HG03097 (cell line): ENCODE results near the gene ZNF518B.
A peak's percentile ranks its signal among the peaks of the same experiment; 100 is the strongest.

Experiments
- ATAC-seq: cut with Tn5 transposase; IDR thresholded peaks from one replicate; pipeline ENCODE4 v1.9.1; 2021; ENCODE audit not compliant: unreplicated experiment, low FRiP score

ZNF518B gene, protein sequence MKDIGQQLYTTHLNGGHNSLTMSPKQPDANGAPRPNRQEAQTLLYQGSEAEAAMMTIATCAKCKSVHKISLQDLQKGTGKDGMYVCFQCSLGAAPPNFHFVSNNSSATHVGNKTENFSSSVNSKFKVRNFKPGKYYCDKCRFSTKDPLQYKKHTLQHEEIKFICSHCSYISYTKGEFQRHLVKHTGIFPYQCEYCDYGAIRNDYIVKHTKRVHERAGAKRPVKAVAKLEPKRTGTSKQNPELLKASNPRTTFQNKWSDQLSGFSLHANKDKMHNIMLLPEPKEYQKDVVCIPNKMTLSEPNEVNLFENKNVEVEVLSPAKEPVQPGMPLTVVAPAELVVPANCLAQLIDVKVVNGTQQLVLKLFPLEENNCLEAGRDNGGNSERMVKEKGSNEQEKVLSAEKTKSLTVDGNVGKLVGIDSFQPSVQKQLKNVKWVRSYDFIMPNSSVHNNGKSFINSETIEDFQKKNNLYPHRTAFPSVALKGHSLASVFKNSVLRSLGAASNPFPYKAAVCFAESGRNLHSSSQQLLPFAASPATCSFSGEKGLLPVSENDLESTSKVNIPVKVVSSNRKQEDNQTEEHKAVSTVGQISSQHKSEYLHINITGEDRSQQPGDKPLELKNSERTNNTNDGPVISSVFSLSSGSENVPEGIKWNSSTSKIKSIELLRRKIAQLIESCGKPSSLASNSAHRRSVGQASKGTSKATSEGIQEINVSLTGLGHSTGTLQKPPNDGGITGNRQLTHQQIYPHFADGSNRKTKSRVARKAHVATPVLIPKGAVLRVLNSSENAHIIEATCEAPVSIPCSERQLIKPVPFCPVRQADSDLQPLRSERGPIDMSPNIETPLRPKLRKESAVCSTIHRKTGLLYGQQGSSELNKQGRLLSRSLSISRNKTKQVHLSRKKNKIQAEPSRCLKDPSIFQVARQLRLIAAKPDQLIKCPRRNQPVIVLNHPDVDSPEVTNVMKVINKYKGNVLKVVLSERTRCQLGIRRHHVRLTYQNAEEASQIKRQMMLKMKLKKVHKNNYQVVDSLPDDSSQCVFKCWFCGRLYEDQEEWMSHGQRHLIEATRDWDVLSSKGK

DNA sequence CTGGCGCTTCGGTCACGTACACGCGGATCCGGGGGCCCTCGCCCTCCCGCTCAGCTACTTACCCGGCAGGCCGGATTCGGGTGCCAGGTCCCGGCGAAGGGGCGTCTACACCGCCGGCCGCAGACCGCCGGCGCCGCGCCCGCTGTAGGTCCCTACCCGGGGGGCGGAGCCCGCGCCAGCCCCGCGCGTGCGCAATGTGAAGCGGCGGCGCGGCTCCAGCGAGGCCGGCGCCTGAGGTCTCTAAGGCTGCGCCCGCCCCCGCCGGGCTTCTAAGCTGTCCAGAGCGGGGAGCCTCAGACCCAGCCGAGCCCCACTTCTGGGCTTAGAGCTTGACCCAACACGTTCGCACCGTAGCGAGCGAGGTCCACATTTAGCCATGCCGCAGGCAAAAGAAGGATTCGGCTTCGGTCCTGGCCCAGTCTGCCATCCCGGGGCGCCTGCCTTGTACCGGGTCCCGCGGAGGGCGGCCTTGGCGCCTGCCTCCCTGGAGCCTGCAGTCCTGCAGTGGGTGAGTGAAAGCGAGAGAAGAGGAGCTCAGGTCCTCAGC, at the start of gene ZNF518B:
Gene ZNF518B, minus strand, starts transcription at position 172 of the 547 bp plus-strand sequence. CDS start 11,098 bp downstream, outside the sequence.
- ATAC-seq: peak; percentile 75

DNA sequence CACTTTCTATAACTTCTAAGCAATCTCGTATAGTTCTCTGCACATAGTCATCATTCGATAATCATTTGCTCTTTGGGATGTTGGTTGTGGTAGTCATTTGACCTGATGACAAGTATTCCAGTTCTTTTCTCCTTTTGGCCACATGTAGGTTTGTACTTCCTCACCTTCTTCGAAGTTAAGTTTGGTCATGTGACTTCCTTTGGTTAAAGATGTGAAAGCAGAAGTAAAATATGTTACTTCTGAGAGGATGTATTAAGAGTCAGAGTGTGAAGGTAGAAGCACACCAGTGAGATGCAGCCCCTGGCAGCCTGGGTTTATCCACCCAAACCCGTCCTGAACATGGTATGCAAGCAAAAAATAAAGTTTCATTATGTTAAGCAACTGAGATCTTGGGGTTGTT, 48.9 kb upstream of the ZNF518B start:
- no peak for ATAC-seq

DNA sequence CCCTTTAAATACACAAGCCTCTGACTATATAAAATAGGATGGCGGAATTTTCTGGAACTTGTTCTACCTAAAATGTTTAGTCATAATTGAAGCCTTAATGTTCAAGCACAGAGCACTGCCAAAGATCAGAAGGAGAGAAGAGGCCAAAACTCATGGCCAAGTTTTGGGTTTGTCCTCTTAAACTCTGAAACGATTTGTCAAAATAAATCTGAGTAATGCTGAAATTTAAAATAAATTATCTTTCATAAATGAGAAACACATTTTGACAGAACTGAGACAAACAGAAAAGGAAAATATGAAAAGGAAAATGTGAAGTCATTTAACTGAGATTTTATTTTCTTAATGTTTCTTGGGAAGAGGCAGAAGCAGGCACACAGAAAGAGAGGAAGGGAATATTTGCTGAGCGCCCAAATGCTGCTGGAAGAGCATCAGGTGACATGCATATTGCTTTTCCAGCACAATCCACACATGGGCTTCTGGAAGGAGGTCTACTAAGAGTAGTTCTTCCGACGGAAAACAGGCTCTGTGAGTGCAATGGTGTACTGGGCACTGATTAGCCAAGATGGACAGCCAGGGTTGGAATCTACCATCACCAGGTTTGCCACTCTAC, 47.4 kb upstream of the ZNF518B start:
- ATAC-seq: no peak

DNA sequence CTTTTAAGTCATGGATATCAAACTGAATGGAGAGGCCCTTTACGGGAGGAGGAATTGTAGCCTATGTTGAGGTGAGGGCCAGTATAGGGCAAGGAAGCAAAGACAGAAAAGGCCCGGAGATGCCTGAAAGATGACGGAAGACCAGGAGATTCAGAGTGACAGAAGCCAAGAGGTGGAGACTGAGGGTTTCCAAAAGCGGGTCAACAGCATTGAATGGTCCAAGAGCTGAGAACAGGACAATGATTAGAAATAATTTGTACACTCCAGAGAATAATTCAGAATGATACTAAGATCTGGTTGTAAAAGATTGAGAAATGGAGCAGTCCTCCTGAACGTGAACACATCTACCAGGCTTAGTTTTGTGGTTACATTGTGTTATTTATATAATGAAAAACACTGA, 45.5 kb upstream of the ZNF518B start:
- ATAC-seq: no peak

DNA sequence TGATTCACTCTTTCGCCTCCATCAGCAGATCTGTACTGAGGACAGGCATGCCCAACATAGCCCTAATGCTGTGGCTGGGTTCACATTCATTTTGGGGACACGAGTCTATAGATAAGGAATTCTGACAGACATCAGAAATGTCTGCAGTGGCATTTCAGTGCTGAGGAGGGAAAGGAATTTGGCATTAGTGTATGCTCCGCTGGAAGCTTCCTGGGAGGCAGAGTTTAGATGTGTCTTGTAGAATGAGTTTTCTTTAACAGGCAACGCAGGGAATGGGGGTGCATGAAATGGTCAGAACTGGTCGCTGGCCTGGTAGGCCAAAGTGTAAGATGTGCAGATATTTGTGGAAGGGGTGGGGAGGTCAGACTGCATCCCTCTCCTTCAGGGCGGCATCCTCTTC, 43.5 kb upstream of the ZNF518B start:
- ATAC-seq: no peak

DNA sequence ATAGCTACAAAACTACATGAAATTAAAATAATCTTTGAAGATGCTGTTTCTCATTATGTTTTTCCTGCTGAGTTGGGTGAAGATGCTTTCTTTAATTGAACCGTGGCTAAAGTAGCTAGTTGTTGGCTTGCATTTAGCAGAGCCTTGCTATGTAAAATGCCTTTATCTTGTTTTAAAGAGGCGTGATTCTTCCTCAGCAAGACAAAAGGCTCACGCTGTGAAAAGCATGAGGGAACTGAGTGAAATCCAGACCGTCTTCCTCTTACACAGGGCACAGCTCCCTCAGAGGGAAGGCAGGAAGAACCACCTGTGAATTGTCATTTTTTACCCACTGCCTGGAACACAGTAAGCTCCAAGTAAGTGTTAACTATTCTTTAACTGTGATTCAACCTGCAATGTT, 39.0 kb upstream of the ZNF518B start:
- ATAC-seq: no peak

DNA sequence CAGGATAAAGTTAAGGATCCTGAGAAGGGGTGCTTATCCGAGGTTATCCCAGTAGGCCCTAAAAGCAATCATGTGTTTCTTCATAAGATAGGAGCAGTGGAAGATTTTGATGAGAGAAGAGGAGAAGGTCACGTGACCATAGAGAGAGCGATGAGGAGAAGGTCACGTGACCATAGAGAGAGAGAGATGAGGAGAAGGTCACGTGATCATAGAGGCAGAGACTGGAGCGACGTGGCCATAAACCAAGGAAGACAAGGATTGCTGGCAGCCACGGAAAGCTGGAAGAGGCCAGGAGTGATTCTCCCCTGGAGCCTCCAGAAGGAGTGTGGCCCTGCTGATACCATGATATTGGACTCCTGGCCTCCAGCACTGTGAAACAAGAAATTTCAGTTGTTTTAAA, 38.4 kb upstream of the ZNF518B start:
- ATAC-seq: no peak

DNA sequence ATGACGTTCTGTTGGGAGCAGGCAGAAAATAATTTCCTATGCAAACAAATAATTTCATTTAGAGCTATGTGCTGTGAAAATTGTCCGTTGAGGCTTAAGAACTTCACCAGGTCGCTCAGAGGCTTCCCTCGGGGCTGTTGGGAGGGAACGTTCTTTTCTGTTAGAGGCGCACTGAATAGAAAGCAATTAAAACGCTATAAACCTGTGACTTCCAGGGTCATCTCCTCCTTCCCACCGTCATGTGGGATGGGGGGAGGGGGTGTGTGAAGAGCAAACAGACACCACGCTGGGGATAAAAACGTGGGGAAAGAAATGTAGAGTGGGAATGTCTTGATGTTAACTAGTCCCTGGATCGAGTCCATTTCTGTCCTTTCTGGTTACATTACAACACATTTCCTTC, 35.2 kb upstream of the ZNF518B start:
- ATAC-seq: no peak

DNA sequence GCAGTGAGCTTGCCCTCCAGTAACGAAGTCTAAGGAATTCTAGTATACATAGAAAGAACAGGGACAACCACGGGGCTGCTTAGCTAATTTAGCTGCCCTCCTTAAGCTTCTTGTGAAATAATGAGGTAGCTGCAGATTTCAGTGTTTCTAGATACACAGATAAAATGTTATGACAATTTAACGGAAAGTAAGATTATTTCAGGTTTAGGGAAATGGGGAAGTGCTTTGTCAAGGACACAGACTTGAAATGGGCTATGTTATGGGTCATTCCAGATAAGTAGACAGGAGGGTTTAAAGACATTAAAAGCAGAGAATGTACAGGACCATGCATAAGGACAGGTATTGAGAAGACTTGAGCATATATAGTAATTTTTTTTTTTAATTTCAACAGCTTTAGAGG, 34.2 kb upstream of the ZNF518B start:
- no peak for ATAC-seq

DNA sequence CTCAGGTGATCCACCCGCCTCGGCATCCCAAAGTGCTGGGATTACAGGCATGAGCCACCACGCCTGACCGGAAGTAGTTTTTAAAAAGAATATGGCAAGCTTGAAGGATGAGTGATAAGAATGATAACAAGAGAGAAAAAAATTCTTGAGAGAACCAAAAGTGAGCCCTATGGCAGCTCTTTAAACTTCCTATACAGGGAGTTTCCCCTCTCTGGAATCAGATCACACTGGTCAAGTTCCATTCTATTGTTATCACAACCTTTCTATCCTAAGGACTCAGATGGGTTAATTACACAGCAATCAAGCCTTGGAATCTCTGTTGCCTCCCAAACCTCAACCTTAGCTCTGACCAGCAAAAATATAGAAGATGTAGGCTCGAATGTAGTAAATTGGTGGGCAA, 33.8 kb upstream of the ZNF518B start:
- no peak for ATAC-seq

DNA sequence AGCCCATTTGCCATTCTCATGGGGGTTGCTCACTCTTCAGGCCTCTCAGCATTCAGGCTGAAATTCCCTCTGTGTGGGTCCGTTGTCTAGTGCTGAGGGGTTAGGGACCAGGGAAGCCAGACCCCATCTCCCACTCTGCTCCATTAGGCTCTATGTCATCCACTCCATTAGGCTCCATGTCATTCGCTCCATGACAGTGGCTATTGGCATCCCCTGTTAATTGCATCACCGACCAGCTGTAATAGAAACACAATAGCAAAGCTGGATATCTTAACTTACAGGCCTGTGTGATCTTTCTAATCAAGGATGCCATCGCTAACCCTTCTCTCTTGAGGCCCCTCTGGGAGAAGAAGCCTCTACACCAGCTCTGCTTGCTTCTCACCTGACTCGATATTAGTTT, 25.7 kb upstream of the ZNF518B start:
- ATAC-seq: no peak

DNA sequence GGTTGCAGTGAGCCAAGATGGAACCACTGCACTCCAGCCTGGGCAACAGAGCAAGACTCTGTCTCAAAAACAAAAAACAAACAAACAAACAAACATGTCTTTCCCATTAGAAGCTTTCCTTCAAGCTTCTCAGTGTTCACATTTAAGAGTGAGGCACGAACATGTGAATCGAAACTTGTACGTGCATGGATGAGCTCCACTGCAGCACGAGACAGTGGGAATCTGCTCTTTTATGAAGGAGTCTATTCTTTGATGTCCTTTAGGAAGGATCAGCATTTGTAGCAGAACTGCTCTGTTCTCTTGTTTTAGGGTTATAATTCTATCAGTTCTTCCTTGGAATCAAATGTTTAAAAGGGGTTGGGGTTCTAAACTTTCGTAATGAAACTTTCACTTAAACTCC, 23.4 kb upstream of the ZNF518B start:
- ATAC-seq: no peak

DNA sequence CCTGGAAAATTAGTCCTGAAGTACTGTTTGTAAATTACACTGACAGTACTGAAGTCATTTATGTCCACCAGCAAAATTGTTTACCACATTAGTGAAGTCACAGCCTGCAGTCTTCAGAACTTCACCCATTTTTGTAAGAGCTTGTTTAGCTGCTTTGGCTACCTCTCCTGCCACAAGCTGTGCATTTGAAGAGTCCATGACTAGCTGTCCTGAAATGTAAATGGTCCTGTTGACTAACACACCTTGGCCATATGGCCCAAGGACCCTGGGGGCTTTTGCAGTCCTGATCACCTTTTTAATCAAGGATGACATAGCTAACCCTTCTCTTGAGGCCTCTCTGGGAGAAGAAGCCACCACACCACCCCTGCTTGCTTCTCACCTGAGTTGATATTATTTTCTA, 21.4 kb upstream of the ZNF518B start:
- no peak for ATAC-seq

DNA sequence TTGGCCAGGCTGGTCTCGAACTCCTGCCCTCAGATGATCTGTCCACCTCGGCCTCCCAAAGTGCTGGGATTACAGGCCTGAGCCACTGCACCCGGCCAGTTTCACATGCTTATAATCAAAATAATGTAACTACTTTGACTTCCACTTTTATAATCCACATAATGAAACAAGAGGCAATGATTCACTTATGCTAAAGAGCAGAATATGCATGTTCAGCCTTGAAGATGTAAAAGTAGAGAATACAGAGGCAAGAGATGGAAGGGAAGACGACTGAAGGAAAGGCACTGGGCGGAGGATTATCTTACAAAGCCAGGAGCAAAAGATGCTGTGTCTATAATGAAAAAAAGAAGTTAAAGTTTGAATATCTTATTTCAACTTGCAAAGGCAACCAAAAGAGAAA, 13.3 kb upstream of the ZNF518B start:
- no peak for ATAC-seq

DNA sequence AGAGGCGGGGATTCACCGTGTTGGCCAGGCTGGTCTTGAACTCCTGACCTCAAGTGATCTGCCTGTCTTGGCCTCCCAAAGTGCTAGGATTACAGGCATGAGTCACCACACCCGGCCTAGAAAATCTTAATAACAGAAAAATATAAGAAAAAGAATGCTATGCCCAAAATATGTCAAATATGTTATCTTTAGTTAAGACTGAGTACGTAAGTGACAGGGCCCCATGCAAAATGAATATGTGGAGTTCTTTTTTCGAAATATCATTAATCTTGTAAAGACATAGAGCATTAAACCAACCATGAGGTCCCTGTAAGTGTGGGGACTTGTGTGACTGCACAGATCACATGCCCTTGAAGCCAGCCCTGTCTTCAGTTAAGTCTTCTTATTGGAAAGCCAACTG, 8.9 kb upstream of the ZNF518B start:
- ATAC-seq: no peak

DNA sequence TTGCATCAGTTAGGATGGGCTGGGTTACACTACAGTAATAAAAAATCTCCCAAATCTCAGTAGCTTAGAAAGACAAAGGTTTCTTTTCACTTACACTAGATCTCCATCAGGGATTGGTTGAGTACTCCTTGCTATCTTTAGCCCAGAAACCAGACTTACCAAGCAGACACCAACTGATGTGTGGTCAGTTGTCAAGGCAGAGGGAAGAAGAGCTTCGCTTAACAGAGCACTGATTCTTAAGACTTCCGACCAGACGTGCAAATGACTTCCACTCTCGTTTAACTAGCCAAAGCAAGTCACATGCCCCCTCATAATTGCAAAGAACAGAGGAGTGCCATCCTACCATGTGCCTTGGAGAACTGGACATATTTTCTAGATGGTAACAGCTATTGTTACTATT, 5.7 kb upstream of the ZNF518B start:
- no peak for ATAC-seq

DNA sequence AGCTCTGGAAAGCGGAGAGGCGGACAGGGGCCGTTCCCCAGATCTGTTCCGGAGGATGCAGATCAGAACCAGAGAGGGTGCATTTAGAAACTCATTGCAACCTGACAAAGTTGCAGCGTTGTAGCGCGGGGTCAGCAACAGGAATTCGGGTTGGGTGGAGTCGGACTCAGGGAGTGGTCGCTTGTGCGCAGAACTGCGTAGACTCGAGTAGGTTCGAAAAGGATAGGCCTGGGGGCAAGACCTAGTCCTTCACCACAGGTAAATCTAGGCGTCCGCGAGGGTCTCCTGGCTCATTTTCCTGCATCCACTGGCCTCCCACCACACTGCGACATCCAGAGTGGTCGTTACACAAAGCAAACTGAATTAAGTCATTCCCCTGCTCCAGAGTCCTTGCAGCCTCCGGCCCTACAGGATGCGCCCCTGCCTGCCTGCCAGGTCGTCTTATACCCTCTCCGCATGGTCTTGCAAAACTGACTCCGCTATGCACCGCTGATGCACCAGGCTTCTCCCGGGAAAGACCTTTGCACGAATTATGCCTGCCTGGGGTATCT, 4.7 kb upstream of the ZNF518B start:
- no peak for ATAC-seq

DNA sequence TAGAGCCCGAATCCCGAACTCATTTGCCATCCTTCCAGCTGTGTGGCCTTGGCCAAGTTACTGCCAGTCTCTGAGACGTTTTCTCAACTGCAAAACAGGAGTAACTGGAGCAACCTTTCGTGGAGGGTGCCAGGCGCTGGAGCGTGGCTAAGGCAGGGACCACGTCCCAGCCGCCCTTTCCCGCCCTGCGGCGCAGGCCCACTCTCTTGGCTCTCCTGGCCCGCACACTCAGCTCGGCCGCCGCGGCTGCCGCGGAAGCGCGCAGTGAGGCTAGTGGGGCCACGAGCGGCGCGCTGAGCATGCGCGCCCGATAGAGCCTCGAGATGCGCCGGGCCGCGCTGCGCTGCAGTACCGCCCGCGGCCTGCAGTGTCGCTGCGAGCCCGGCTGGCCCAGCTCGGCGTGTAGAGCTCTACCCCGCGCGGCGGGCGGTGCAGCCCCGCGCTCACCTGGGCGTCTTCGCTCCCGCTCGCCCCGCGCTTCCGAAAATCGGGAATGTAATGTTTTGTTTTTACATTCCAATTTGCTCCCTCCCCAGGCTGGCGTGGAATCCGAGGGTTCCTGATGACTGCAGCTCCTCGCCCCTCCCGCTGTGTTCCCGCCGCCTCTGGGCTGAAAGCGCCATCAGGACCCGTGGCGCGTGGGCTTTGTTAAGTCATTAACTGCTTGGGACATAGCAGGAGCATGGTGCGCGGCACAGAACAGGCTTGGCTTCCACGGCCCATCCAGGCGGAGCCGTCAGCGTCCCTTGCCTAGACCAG, 4.0 kb upstream of the ZNF518B start:
- peak; percentile 81 for ATAC-seq

DNA sequence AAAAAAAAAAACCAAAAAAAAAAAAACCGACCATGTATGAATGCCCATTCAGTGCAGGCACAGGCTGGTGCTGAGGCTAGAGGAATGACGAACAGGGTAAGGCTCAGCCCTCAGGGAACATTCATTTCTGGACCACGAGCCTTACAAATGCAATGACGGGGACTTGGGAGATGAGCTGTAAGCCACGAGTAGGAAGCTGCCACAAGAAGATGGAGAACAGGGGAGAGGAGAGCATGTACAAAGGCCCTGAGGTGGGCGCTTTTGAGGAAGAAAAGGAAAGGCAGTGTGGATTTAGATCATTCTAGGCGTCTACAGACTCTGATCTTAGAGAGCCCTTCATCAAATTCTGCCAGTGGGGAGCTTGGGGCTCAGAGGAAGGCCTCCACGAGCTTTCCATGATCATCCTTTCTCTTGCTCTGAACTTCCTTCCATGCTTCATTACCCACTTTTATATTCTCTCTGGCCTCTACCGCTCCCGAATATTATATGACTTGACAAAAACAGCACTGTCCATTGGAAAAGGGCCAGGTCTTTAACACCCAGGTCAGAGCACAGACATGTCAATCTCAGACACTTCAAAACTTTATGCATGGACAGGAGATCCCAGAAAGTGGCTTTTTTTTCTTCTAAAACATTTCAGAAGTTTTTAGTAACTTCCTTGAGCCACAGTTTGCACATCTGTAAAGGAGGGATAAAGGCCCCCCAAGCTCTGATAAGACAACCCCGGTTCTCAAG, 3.3 kb upstream of the ZNF518B start:
- no peak for ATAC-seq
